HEK293 (cell line): Measurements from ENCODE around the gene ZNF184.
A peak's percentile ranks its signal among the peaks of the same experiment; 100 is the strongest.

ENCODE experiments used
- ATF2 ChIP-seq: fragments of 450-650 bp; formaldehyde crosslinking; IDR thresholded peaks from 2 replicates; pipeline ENCODE4 v1.5.1; 2016; ENCODE audit warnings: missing biosample characterization, missing genetic modification characterization, low read depth
- HOXD13 ChIP-seq: sonication (generic); formaldehyde crosslinking; IDR thresholded peaks from 2 replicates; pipeline ENCODE4 v1.8.0; 2022; ENCODE audit warnings: missing genetic modification reagents, borderline replicate concordance
- INSM2 ChIP-seq: fragments of 450-650 bp; formaldehyde crosslinking; IDR thresholded peaks from 2 replicates; pipeline ENCODE4 v1.5.1; 2016; ENCODE audit warnings: missing biosample characterization, missing genetic modification characterization
- PRDM10 ChIP-seq: fragments of 450-650 bp; formaldehyde crosslinking; IDR thresholded peaks from 2 replicates; pipeline ENCODE4 v1.5.1; 2016; ENCODE audit warnings: missing biosample characterization, missing genetic modification characterization
- SETDB1 ChIP-seq: IDR thresholded peaks from one replicate; pipeline ENCODE4 v1.6.1; 2017; ENCODE audit warnings: mild to moderate bottlenecking, low read length, moderate library complexity, mixed read lengths; ENCODE audit not compliant: insufficient read length
- ZBTB1 ChIP-seq: fragments of 450-650 bp; formaldehyde crosslinking; IDR thresholded peaks from 2 replicates; pipeline ENCODE4 v1.5.1; 2016; ENCODE audit warnings: missing biosample characterization, missing genetic modification characterization
- ZBTB10 ChIP-seq: fragments of 450-650 bp; formaldehyde crosslinking; IDR thresholded peaks from 2 replicates; pipeline ENCODE4 v1.5.1; 2016; ENCODE audit warnings: missing biosample characterization, missing genetic modification characterization
- ZBTB21 ChIP-seq: fragments of 450-650 bp; formaldehyde crosslinking; IDR thresholded peaks from 2 replicates; pipeline ENCODE4 v1.5.1; 2017; ENCODE audit warnings: missing biosample characterization, missing genetic modification characterization
- ZFP69B ChIP-seq: fragments of 450-650 bp; formaldehyde crosslinking; IDR thresholded peaks from 2 replicates; pipeline ENCODE4 v1.5.1; 2016; ENCODE audit warnings: missing biosample characterization, missing genetic modification characterization
- ZNF16 ChIP-seq: fragments of 450-650 bp; formaldehyde crosslinking; IDR thresholded peaks from 2 replicates; pipeline ENCODE4 v1.5.1; 2016; ENCODE audit warnings: low read depth, missing biosample characterization, missing genetic modification characterization
- ZNF24 ChIP-seq: fragments of 450-650 bp; formaldehyde crosslinking; IDR thresholded peaks from 2 replicates; pipeline ENCODE4 v1.5.1; 2016; ENCODE audit warnings: missing biosample characterization, missing genetic modification characterization
- ZNF292 ChIP-seq: fragments of 450-650 bp; formaldehyde crosslinking; IDR thresholded peaks from 2 replicates; pipeline ENCODE4 v1.5.1; 2016; ENCODE audit warnings: low read depth, missing biosample characterization, missing genetic modification characterization, borderline replicate concordance
- ZNF391 ChIP-seq: fragments of 450-650 bp; formaldehyde crosslinking; IDR thresholded peaks from 2 replicates; pipeline ENCODE4 v1.5.1; 2016; ENCODE audit warnings: low read depth, missing biosample characterization, missing genetic modification characterization, borderline replicate concordance
- ZNF501 ChIP-seq: fragments of 450-650 bp; formaldehyde crosslinking; IDR thresholded peaks from 2 replicates; pipeline ENCODE4 v1.5.1; 2016; ENCODE audit warnings: missing biosample characterization, missing genetic modification characterization
- ZNF513 ChIP-seq: fragments of 450-650 bp; IDR thresholded peaks from 2 replicates; pipeline ENCODE4 v1.5.1; 2018; ENCODE audit warnings: missing biosample characterization, missing genetic modification characterization
- ZNF544 ChIP-seq: fragments of 450-650 bp; formaldehyde crosslinking; IDR thresholded peaks from 2 replicates; pipeline ENCODE4 v1.5.0; 2017; ENCODE audit warnings: missing biosample characterization, missing genetic modification characterization
- ZNF561 ChIP-seq: fragments of 450-650 bp; IDR thresholded peaks from 2 replicates; pipeline ENCODE4 v1.5.1; 2018; ENCODE audit warnings: missing biosample characterization, missing genetic modification characterization, borderline replicate concordance
- ZNF580 ChIP-seq: fragments of 450-650 bp; formaldehyde crosslinking; IDR thresholded peaks from 2 replicates; pipeline ENCODE4 v1.5.1; 2016; ENCODE audit warnings: missing biosample characterization, missing genetic modification characterization
- ZNF600 ChIP-seq: fragments of 450-650 bp; formaldehyde crosslinking; IDR thresholded peaks from 2 replicates; pipeline ENCODE4 v1.5.1; 2016; ENCODE audit warnings: missing biosample characterization, missing genetic modification characterization
- ZNF621 ChIP-seq: fragments of 450-650 bp; formaldehyde crosslinking; IDR thresholded peaks from 2 replicates; pipeline ENCODE4 v1.5.1; 2017; ENCODE audit warnings: missing biosample characterization, missing genetic modification characterization
- ZNF645 ChIP-seq: fragments of 450-650 bp; formaldehyde crosslinking; IDR thresholded peaks from 2 replicates; pipeline ENCODE4; 2016; ENCODE audit warnings: missing biosample characterization, missing genetic modification characterization
- ZNF843 ChIP-seq: fragments of 450-650 bp; formaldehyde crosslinking; IDR thresholded peaks from 2 replicates; pipeline ENCODE4 v1.5.1; 2016; ENCODE audit warnings: missing biosample characterization, missing genetic modification characterization
- ZSCAN30 ChIP-seq: fragments of 450-650 bp; IDR thresholded peaks from 2 replicates; pipeline ENCODE4 v1.5.1; 2018; ENCODE audit warnings: missing biosample characterization, mild to moderate bottlenecking, missing genetic modification characterization, moderate library complexity
- ZSCAN5A ChIP-seq: fragments of 450-650 bp; formaldehyde crosslinking; IDR thresholded peaks from 2 replicates; pipeline ENCODE4 v1.5.1; 2016; ENCODE audit warnings: missing biosample characterization, missing genetic modification characterization

Gene ZNF184

GRCh38 chr6:27479319-27480182 lies 6.6 kb upstream of the ZNF184 start (continued):
- TF ChIP-seq ATF2 (tag by site-specific recombination) = no peak
- no peak for TF ChIP-seq ZNF544 (tag by site-specific recombination)
- no peak for TF ChIP-seq SETDB1
- peak; percentile 38; the same call in 1 of the 2 replicates for TF ChIP-seq ZNF24 (tag by site-specific recombination)
- no peak for TF ChIP-seq ZNF600 (tag by site-specific recombination)
- peak; percentile 86 for TF ChIP-seq ZNF580 (tag by site-specific recombination)
- peak; percentile 79; the same call in 1 of the 2 replicates for TF ChIP-seq ZFP69B
- TF ChIP-seq ZBTB1 (tag by site-specific recombination) = no peak
- peak; percentile 7; the same call in 1 of the 2 replicates for TF ChIP-seq ZNF513
- no peak for TF ChIP-seq ZNF621 (tag by site-specific recombination)
- no peak for TF ChIP-seq HOXD13 (CRISPR knock-in tag)
- TF ChIP-seq ZSCAN30 (tag by site-specific recombination) = peak; percentile 83
- peak; percentile 89 for TF ChIP-seq ZNF561
- 0 out of 2 replicates have a peak, but pooled peaks have one; percentile 37 for TF ChIP-seq INSM2 (tag by site-specific recombination)
- no peak for TF ChIP-seq ZNF391 (tag by site-specific recombination)
- TF ChIP-seq ZNF501 (tag by site-specific recombination) = peak; percentile 66; the same call in 1 of the 2 replicates
- TF ChIP-seq ZNF843 = peak; percentile 43; the same call in 1 of the 2 replicates
- TF ChIP-seq ZNF16 (tag by site-specific recombination) = no peak
- peak; percentile 95 for TF ChIP-seq ZSCAN5A
- 0 out of 2 replicates have a peak, but pooled peaks have one; percentile 23 for TF ChIP-seq ZBTB10 (tag by site-specific recombination)
- peak; percentile 90 for TF ChIP-seq PRDM10
- TF ChIP-seq ZNF292 = no peak
- TF ChIP-seq ZNF645 (tag by site-specific recombination) = no peak
- peak; percentile 85 for TF ChIP-seq ZBTB21 (tag by site-specific recombination)
